ENCODE measurements around the gene SAMD4B.

- no peak for TF ChIP-seq POLR2AphosphoS5 (IDR thresholded peaks at IDR 0.05)
- no peak for TF ChIP-seq CTCF (IDR thresholded peaks at IDR 0.05)
Observed at GRCh38 chr19:39401070-39401548, 58.9 kb downstream of the SAMD4B start.
